Measurements from ENCODE around the gene FAM120AOS.

The FAM120AOS gene

DNA sequence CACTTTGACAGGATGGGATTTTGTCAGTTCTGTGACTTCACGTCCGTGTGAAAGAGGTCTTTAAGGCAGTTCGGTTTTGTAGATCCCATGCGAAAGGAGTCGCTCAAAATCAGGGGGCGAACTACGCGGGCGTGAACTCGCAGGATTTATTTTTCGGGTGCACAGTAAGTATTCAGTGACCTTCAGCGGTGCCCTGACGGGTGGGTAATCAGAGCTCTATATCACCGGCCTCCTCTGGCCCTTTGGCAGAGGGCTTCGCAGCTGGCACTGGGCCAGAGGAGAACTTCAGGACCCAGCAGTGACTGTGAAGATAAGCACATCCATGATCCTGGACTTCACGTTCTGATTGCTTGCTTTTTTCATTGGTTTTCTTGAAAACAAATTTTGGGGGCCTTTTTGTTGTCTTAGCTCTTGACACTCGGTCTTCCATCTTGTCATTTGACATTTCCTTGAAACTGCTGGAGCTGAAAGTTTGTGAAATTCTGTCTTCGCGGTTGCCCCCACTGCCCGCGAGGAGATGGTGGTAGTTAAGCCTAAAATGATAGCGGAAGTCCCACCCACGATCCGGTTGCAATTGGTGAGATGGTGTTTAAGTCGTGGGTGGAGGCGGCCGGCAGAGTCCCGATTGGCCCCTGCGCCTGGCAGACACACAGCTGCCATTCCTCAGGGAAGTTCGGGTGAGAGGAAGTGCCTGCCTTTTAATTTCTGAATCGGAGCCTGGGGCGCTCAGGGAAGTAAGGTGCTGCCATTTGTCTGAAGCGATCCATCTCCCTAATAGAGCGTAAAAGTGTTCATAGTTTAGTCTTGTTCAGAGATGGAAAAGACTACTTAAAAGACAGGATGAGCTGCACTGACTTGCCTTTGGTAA is at the start of gene FAM120AOS:
Gene FAM120AOS (minus strand): TSS at position 535 of the 868 bp plus-strand sequence. CDS start 872 bp downstream, outside the sequence.
- peak; percentile 87 for DNase-seq

DNA sequence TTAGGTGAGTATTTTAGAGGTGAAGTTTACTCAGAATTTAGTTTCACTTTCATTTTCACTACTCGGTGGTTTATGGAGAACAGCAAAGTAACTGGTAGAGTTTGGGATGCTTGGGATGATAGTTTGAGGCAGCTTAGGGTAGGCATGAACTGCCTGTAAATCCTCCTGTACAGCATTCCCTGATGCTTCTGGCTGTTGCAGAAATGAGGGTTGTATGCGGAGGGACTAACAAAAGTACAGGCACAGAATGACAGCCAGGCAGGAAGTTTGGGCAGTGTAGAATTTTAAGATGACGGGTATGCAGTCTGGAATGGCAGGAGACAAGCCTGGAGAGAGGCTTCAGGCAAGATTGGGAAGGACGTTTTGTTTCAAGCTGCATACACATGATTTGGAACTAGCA is 48.0 kb upstream of the FAM120AOS start:
- no peak for DNase-seq

DNA sequence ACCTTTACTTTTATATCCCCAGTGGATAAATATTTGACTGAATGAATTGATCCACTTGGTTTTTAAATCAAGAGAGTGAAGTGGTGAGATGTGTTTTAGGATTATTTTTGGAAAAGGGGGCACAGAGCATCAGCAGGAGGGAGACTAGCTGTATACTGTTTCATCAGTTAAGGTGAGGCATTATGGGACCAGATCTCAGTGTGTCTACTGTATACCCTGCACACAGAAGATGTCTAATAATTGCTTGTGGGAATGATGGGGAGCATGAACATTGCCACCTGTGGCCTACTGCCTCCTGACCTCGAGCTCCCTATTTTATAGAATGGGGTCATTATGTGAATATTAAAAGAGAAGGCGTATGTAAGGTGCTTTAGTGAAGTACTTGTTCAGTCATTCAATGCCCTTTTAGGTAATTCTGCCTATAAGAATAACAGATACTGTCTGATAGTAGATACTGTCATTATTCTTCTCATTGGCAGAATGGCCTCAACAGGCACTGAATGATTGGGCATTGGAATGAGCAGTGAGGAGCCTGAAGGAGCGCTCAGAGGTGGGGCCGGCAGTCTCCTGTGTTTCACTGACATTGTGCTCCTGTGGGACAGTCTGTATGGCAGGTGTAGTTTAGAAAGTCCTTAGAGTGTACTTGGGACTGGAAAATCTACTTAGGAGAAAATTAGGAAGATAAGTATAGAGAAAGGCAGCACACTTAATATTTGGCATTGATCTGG is 47.4 kb upstream of the FAM120AOS start:
- DNase-seq, result peak; percentile 3

DNA sequence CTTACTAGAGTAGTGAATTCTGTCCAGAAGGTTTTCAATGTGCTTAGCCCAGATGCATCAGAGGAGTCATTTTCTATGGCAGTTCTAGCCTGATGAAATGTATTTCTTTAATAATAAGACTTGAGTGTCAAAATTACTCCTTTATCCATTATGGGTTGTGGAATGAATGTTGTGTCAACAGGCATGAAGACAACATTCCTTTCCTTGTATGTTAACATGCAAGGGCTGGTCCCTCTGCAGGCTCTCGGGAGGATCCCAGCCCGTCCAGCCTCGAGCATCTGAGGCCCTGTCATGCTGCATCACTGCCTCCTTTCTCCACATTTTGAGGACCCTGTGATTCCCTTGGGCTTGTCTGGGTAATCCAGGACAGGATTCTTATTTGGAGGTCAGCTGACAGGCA is 42.9 kb upstream of the FAM120AOS start:
- no peak for DNase-seq

DNA sequence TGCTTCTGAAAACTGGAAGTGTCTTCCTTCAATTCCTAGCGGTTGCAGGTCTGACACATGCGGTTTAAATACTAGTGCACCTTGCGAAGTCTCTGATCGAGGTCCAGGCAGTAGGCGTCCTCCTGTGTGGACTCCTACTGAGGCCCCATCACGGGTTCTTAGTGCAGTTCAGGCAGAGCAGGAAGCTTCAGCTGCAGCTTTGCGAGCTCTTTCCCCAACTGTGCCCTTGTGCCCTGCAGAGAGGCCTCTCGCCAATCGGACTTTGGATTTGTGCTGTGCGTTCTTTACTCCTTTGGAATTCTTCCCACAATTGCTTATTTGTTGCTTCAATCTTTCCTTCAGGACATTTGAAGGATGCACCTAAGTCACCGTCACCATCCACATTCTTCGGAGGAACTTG is 40.6 kb upstream of the FAM120AOS start:
- no peak for DNase-seq

DNA sequence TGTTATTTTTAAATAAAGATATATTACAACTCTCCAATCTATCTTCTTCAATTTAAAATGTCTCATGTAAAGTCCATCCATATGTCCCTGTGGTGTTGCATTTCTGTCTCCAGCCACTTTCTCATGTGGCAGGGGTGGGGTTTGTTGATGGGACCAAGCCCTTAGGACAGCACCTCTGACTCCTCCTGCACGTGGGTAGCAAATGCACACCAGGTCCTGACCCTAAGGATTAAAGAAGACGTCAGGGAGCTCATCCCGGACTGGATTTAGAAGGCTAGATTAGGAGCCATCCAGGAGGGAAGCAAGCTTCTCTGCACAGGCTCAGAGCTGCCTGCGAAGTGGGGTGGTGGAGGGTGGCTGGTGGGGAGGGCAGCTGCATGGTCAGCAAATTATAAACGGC is 38.9 kb upstream of the FAM120AOS start:
- no peak for DNase-seq

DNA sequence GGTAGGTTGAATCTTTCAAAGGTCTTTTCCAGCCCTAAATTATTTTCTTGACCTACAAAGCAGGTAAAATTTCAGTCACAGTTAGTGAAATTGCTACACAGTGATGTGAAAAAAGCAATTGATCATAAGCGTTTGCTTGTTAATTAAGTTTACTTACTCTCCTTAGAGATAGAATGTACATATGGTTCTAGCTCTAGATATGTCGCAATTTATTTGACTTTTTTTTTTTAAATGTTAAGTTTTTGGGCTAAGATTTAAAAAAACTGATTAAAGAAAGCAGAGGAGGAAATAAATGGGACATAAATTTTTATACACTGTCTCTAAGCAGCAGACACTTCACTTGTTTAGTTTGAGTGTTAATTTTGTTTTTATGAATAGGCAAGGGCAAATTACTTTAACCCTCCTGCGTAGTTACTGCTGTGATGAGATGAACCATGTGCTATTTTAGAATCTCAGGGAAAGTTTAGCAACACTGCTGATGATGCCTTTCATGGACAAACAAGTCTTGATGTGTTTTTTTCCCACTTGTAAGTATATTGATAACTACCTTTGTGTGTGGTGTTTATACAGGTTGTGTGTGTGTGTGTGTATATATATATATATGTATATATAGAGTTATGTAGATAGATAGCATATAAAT is 38.3 kb upstream of the FAM120AOS start:
- no peak for DNase-seq

DNA sequence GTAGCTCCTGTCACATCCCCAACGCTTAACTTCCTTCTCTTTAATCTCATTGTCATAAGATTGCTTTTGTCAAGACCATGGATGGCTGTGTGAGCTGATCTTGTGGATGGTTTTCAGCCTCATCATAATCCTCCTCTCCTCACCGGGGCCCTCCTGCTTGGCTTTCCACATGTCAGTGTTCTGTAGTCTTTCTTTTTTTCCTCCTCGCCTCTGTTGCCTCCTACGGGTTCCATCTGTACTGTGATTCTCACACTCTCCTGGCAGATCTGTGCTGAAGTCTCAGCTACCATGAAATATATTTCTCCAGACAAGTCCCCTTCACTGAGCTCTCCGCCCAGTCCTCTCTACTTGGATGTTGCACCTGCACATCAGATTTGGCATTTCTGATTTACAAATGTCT is 34.9 kb upstream of the FAM120AOS start:
- no peak for DNase-seq

DNA sequence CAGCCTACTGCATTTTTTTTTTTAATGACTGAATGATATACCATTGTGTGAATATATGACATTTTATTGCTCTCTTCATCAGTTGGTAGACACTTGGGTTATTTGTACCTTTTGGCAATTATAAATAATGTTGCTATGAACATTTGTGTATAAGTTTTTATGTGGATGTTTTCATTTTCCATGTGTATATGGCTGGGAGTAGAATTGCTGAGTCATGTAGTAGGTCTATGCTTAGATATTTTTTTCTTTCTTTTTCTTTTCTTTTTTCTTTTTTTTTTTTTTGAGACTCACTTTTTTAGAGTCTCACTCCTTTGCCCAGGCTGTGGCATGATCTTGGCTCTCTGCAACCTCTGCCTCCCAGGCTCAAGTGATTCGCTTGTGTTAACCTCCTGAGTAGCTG is 32.9 kb upstream of the FAM120AOS start:
- no peak for DNase-seq

DNA sequence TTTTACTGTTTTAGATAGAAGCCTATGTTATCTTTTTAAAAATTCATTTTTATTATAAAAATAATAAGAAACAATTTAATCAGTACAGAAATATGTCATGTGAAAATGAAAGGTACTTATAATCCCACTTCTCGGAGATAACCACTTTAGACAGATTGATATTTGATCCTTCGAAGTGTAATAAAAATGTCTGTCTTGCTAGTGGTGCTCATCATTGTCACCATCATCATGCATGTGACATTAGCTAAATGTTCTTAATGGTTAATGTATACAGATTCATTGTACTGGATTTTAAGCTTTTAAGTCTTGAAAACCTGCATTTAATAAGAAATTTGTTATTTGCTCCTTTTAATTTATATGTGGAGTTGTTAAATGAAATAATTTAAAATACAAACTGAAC is 30.1 kb upstream of the FAM120AOS start:
- DNase-seq, result no peak

DNA sequence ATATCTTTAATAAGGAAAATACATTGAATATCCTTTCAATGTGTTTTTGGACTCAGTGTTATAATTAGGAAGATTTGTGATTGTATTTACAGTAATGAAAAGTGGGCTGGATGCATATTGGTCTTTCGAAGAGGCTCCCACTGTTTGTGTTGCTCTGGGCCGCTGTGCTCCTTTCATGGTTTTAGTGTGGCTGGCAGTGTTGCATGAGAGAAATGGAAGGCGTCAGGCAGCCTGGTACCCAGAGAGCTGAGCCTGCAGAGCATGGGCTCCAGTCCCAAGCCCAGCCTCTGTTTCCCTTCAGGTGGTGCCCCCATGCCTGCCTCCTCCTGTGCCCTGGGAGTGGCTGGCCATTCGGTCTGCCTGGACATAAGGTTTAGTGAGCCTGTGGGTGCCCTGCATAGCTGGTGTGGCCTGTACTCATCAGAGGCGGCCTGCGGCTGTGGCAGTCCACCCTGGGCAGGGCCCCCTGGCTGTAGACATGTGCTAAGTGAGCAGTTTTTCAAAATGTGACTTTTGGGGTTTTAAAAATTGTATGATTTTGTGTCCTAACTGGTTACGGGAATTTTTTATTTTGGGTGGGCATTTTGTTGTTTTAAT is 27.4 kb upstream of the FAM120AOS start:
- no peak for DNase-seq

DNA sequence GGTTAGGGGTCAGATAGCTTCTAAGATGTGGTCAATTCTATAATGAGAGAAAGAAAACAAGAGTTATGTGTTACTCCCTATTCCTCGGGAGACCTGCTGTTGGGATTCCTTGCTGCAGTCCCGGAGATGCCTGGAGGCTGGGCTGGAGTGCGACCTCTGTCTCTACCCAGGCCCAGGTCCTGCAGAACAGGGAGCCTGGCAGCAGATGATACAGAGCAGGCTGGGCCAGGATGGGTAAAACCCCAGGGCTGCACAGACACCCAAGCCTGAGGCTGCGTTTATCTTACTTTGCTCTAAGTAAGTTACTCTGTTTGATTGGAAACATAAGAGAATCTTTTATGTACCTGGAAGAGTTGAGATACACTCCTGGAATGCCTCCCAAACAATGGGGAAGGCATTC is 26.9 kb upstream of the FAM120AOS start:
- DNase-seq, result no peak

DNA sequence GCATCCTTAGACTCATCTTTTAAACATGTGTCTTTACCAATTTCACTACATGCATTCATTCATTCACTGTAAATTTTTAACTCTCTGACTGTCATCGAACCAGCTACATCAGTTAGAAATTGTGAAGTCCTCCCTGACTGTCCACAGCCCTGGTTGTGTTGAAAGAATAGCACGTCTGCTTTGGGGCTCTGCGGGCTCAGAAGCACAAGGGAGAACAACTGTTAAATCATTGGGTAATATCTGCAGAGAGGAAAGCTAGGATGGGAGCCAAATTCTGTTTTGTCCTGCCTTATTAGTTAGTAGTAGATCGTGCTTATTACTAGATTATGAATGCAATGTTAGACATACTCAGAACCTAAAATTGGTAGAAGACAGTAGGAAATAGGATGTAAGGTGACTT is 26.3 kb upstream of the FAM120AOS start:
- no peak for DNase-seq

DNA sequence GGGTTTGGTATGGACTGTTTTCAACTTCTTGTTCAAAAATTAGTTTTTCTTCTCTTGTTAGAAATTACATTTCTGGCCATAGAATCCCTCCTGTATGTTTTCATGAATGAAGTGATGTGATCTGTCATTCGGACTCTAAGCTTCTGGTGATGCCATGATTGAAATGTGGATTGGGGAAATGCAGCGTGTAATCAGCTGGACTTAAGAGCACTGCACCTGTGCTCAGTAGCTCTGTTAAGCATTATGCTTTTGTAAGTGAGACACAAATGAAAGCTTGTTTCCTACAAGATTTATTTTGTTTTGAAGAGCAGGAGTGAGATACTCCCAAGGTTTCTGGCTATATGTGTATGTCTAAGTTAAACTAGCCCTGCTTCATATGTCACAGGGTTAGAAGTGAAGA is 24.0 kb upstream of the FAM120AOS start:
- DNase-seq, result no peak

DNA sequence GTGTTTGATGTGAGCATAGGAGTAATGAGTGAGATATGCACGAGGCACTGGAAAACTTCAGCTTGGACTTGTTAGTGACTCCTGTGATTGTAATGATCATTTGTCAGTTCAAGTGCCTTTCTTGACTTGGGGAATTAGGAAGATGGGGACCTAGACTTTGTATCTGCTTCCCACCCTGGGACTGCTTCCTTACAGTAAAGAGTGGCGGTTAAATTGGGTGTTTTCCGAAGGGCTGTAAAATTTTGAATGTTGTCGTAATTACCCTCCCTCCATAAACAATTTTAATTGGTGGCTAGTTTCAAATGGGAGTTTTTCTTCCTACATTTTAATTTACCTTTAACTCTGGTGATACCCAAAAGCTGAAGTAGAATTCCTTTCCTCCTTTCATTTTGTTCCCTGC is 23.5 kb upstream of the FAM120AOS start:
- no peak for DNase-seq

DNA sequence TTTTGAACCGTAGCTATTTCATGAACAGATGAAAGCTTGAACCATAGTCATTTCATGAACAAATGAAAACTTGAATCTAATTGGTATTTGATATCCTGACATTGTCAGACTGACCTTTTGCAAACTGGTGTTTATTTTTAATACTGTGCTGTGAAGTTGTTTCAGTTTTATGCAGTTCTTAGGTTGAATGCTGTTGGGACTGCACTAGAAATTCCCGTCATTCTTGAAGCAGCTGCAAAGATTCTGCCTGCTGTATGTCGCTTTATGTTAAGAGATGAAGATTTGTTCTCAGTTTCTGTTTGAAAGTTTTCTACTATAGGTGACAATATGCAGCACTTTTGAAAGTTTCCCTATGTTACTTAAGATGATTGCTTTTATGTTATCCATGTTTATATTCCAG is 22.5 kb upstream of the FAM120AOS start:
- no peak for DNase-seq

DNA sequence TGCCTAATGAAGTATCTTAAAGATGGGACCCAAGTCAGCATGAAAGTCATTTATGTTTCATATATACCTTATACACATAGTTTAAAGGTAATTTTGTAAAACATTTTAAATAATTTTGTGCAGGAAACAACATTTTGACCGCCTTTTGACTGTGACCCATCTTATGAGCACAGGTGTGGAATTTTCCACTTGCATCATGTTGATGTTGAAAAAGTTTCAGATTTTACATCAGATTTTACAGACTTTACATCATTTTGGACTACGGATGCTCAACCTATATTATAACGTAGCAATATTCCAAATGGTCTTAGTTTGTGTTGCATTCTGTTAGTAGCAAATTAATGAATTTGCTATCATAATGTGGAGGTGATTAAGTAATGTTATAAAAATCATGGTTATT is 21.7 kb upstream of the FAM120AOS start:
- DNase-seq, result no peak

DNA sequence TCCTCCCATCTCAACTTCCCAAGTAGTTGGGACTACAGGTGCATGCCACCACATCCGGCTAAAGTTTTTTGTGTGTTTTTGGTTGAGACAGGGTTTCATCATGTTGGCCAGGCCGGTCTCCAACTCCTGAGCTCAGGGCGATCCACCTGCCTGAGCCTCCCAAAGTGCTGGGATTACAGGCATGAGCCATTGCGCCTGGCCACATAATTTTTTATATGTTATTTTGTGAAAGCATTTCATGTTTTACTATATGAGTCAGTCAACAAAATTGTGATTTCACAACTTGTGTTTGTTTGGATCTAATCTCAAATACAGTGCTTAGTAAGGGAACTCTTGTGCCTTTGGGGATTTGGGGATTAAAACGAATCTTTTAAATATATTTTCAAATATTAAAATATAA is 20.0 kb upstream of the FAM120AOS start:
- no peak for DNase-seq

DNA sequence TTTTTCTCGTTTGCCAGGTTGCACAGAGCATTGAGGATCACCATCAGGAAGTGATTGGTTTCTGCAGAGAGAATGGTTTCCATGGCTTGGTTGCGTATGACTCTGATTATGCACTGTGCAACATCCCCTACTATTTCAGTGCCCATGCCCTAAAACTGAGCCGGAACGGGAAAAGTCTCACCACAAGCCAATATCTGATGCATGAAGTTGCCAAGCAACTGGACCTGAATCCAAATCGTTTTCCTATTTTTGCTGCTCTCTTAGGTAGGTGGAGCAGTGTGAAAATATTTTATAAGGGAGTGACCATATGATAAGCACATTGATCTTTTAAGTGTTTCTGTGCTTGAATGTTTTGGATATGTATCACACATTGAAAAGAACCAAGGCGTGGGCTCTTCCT is 17.7 kb upstream of the FAM120AOS start:
- no peak for DNase-seq

DNA sequence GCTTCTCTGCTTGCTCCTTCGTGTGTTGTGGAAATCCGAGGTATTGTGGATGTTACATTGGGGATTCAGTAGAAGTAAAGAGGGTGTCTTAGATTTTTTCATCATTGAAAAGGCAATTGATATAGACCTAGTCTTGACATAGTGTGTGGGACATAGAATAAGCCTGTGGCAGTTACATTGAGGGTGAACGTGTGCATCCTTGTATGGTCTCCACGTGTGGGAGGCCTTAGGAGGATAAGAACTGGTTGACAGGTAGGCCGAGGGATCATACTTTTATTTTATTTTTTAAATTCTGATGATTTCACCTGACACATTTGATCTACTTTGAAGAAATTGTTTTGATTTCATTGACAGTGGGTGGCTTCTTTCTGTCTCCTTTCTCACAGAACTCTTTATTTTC is 17.0 kb upstream of the FAM120AOS start:
- no peak for DNase-seq

DNA sequence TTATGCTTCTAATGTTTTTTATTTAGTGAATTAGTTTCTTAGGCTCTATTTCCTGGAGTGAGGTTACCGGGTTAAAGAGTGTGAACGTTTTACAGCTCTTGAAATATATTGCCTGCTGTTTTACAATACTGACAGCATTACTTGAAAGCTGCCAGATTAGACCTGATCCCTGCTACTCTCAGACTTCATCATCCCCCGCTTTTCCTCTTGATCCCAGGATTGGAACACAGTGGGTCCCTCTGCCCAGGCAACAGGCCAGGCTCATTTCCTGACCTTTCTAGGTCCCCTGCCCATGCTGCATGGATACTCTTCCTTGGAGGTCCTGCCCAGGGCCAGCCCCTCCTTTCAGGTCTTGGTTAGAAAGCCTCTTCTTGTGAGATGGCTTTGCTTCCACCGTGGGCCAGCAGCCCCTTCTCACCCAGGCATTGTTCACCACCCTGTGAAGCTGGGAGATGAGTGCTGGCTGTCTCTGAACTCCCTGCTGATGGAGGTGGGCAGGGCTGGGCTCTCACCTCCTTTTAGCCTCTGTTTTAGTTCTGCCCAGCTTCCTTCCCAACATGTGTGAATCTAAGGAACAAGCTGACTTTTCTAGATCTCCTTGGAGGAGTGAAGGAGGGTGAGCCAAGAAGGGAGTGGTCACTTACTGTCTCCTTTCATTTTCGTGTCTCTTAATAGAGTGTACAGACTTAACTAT is 15.5 kb upstream of the FAM120AOS start:
- DNase-seq, result no peak

DNA sequence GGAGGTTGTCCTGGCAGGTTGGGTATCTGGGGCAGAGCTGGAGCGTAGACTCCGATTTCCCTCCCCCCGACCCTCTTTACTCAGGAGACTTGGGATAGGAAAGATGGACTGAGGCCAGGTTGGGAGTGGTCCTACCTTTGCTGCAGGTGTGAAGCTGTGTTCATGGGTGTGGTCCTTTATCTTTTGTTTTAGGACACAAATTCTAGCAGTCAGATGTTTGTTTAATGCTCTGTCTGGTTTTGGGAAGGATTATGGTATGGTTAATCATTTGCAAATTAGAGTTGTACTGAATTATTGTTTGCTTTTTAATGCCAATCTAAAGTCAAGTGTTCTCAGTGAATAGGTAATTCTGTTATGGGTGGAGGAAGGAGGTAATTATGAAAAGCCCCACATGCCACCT is 14.1 kb upstream of the FAM120AOS start:
- no peak for DNase-seq

DNA sequence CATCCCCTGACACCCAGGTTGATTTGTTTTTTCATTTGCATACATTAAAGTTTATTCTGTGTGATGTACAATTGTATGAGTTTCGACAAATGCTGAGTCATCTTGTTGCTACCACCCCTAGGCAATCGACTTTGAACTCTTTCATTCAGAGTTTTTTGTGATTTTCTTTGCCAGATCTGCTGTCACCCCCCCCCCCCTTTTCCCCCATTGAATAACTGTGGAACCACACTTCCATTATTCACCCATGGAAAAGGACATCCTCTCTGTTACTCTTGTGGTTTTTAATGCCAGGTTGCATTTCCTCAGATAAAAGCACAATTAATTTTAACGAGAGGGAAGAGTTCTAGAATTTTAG is 13.7 kb upstream of the FAM120AOS start:
- DNase-seq, result no peak
